SKM-1 (cell line): Measurements from ENCODE around the gene DOP1B.
"Not testable (repeated sequence)": the region's sequence is repeated elsewhere in the genome, so short reads cannot be mapped to it uniquely, and the experiment has no call there.

ENCODE experiments used
- DNase-seq: peaks from one replicate; lab custom pipeline; 2025; ENCODE audit not compliant: unreplicated experiment; lab: John Stamatoyannopoulos, UW

Gene DOP1B

DNA sequence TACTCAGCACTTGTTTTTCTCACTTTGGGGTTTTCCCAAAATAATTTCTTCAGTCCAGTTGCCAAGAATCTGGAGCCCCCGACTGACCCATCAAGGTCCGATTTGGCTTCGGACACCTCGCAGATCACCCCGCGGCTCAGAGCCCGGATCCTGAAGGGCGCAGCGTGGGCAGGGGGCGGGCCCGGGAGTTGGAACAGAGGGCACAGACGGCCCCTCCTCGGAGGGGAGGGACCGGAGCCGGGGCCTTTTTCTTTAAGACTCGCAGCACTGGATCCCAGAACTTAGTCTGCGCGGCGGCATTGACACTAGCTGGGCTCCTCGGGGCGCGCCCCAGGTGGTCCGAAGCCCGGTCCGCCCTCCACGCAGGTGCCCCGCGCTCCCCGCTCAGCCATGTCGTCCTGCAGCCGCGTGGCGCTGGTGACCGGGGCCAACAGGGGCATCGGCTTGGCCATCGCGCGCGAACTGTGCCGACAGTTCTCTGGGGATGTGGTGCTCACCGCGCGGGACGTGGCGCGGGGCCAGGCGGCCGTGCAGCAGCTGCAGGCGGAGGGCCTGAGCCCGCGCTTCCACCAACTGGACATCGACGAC, 21.7 kb upstream of the DOP1B start, which contains the start of gene CBR3:
Gene CBR3 (plus strand): TSS at position 277 of the 588 bp plus-strand sequence. CDS start 114 bp downstream, at position 391.
- no peak for DNase-seq

GRCh38 chr21:36135391-36136102, 21.1 kb upstream of the DOP1B start:
- DNase-seq: no peak

GRCh38 chr21:36139791-36140190, 16.8 kb upstream of the DOP1B start:
- not testable (repeated sequence) for DNase-seq

GRCh38 chr21:36141513-36141925, 15.1 kb upstream of the DOP1B start:
- peak; percentile 76 for DNase-seq

GRCh38 chr21:36144233-36144632, 12.4 kb upstream of the DOP1B start:
- DNase-seq: not testable (repeated sequence)

DNA sequence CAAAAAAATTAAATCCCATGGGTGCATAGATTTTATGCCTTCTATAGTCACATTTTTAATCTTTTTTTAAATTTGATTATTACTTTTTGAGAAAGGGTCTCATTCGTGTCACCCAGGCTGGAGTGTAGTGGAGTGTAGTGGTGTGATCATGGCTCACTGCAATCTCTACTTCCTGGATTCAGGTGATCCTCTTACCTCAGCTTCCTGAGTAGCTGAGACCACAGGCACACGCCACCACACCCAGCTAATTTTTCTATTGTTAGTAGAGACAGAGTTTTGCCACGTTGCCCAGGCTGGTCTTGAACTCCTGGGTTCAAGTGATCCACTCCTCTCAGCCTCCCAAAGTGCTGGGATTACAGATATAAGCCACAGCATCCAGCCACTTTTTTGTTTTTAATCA, 11.4 kb upstream of the DOP1B start:
- DNase-seq: no peak

- DNase-seq: no peak
These were observed 8.7 kb upstream of the DOP1B start for GRCh38 chr21:36147911-36148310.

GRCh38 chr21:36148886-36149285, 7.7 kb upstream of the DOP1B start:
- DNase-seq: no peak

DNA sequence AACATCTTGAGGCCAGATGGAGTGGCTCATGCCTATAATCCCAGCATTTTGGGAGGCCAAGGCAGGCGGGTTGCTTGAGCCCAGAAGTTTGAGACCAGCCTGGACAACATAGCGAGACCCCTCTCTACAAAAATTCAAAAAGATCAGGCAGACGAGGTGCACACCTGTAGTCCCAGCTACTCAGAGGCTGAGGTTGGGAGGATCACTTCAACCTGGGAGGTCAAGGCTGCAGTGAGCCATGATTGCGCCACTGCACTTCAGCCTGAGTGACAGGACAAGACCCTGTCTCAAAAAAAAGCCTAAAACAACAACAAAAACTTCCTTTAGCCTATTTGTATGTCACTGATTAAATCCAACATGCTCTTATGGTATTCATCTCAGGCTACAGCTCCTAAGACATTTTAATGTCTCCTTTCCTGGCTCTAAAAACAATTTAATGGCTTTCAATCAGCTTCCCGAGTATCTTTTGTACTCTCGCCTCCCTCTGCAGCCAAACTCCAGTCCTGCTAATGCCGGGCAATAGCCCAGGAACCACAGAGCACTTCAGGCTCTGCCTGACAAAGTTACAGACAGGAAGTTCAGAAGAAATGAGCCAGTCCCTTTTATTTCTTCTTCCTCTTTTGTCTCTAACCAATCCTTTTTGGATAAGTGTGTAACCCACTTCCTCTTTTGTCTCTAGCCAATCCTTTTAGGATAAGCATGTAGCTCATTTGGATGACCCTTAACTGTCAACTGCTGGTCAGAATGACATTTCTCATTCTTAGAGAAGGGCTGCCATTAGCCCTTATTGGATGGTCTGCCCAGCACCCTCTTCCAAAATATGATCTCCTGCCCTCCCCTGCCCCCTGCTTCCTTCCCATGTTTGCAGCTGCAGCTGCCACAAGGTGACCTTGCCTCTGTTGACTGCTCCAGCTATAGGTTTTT, 6.6 kb upstream of the DOP1B start:
- DNase-seq: peak; percentile 99

DNA sequence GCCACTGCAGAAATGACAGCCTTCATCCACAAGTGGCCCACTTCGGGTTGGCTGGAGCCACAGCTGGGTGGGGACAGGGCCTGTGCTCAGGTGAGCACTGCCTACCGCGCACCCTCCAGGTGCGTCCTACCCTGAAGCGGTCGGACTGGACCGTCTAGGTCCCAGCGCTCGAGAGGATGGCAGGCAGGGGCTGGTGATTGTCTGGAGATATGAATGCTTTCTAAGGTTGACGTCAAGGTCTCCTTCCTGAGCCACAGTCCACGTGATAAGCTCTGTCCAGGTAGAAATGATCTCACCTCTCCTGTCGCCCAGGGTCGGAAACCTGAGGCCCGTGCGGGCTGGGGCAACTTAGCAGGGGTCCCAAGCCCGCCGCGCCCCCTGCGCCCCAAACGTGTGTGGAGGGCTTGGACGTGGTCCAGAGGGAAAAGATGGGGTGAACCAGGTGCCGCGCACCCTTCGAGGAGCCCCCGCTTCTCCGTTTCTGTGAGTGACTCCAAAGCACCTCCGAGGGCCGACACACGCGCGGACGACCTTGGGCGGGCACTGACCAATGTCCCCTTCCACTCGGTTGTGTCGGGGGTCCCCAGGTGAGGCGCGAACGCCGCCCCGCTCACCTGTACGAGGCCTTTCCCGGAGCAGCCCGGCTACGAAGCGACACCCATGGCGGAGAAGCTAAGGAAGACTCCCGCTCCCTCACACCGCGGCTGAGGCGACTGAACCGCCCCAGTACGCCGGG, 853 bp upstream of the DOP1B start:
- DNase-seq: no peak

DNA sequence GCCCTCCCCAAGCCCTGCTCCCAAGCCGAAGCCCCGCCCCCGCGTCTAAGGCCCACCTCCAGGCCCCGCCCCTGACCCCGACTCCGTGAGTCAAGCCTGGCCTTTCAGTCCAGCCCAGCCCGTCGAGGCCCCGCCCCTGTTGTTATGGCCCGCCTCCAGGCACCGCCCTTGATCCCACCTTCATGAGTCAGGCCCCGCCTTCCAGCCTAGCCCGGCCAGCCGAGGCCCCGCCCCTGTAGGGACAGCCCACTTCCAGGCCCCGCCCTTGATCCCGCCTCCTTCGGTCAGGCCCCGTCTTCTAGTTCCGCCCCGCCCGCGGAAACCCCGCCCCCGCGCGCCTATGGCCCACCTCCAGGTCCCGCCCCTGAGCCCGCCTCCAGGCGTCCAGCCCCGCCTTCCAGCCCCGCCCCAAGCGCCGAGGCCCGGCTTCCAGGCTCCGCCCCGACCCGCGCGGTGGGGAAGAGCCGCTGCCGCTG, 247 bp upstream of the DOP1B start:
- peak; percentile 92 for DNase-seq

DNA sequence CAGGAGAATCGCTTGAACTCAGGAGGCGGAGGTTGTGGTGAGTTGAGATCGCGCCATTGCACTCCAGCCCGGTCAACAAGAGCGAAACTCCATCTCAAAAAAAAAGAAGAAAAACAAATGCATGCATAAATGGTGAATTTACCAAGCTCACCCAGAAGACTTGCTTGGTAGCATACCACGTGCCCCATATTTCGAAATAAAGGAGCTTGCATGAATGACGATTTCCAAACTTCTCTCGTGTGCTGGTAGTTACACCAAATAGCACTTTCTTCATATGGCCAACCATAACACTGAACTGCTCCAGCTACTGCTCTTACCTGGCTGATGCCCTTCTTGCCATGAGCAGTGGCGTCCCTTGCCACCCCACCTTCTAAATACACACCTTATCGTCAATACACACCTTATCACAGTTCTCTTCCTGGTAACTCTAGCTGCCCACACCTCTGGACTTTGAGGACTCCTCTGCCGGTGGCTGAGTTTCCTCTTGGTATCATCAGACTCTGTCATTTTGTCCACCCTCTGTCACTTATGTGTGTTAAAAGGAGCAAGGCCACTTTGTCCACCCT, 2.8 kb downstream of the DOP1B start:
- peak; percentile 89 for DNase-seq

DNA sequence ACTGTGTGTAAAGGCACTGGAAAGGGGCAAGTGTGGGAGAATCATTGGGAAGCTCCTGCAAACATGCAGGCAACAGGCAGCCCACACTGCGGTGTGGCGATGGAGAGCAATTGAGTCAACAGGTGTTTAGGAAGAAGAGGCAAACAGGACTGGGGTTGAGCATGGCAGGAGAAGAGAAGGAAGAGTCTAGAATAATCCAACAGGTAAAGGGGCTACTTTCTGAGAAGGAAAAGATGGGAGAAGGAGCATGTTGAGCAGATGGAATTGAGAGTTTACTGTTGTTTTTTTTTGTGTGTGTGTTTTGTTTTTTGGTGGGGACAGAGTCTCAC, 4.2 kb downstream of the DOP1B start:
- no peak for DNase-seq

- DNase-seq: no peak
These were observed 6.0 kb downstream of the DOP1B start for GRCh38 chr21:36162631-36163030.

DNA sequence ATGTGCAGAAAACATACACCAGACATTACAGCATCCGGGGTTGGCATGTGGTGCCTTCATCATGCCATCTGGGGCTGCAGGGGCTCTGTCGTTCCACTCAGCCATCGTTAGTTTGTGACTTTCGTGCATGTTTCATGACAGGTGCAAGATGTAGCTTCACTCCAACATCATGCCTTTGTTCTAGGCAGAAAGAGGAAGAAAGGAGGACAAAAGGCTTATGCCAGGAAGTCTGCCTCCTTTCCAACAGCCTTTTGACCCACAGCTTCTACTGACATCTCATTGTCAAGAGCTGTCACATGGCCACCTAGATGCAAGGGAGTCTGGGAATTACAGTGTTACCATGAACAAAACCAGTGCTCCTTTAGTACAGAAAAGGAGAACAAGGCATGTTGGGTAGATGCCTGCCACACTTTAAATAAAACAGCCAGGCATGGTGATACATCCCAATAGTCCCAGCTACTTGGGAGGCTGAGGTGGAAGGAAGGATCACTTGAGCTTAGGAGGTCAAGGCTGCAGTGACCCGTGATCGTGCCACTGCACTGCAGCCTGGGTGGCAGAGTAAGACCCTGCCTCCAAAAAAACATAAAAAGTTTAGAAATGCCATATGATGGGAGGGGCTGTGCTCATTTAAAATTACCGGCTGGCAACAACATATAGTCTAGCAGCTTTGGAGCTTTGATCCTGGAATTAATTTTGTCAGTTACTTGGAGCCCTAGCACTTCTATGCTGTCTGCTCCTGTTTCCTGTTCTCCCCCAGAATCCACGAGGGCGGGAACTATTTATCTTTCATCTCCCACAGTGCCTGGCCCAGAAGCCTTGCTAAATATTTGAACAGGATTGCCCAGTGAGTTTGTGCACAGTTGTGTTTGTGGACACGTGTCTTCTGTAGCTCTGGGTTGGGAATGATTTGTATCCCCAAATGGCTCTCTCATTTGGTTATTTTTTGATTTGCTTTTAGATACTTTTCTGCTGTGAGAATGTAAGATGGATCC, 7.4 kb downstream of the DOP1B start:
- DNase-seq: no peak

GRCh38 chr21:36165356-36165755, 8.7 kb downstream of the DOP1B start:
- DNase-seq: no peak

DNA sequence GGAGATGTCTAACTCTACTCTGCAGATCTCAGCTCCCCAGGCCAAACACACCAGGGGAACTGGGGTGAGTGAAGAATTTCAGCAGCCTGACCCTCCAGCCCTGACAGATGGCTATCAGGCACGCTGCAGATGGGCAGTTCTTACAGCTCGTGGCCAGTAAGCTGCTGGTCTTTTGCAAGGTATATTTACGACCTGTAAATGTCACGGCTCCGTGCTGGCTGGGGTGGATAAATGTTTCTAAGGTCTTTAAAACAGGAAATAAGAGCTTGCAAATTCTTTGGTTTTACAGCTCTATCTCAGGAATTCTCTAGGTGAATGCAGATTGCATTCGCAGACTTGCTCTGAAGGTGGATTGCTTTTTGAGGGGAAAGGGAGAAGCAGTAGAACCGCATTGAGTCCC, 10.1 kb downstream of the DOP1B start:
- no peak for DNase-seq

GRCh38 chr21:36167541-36167940, 10.9 kb downstream of the DOP1B start:
- DNase-seq: no peak

GRCh38 chr21:36169470-36170128, 13.0 kb downstream of the DOP1B start:
- DNase-seq: no peak
